Activated T-helper 1 cell treated with anti-CD3 and anti-CD28 coated beads, Interleukin-12 subunit alpha, Interleukin-12 subunit beta, Interleukin-2, Interleukin-4 antibody, amounts not matched to agents 30 ng/mL and 10 ng/mL and 1 ng/mL, durations not matched to agents 14 hours and 24 hours and 36 hours (primary cell): Measurements from ENCODE around the gene RNASE12. TPM values are rescaled to one million over a fixed set of nuclear protein-coding genes. Genes with fewer than 3 reads are reported as not detected.
"Not testable (repeated sequence)": the region's sequence is repeated elsewhere in the genome, so short reads cannot be mapped to it uniquely, and the experiment has no call there.

Source experiments
- DNase-seq: peaks from one replicate; pipeline ENCODE4 v3.0.0; 2021; ENCODE audit warnings: low spot score
- H3K27ac Mint-ChIP-seq: one replicate; pipeline ENCODE4 v1.8.0; 2021; ENCODE audit warnings: mild to moderate bottlenecking, mixed read lengths
- H3K27me3 Mint-ChIP-seq: one replicate; pipeline ENCODE4 v1.8.0; 2022; ENCODE audit warnings: mild to moderate bottlenecking, moderate library complexity, mixed read lengths; ENCODE audit not compliant: insufficient read depth
- H3K36me3 Mint-ChIP-seq: one replicate; pipeline ENCODE4 v1.8.0; 2021; ENCODE audit warnings: low read depth, mixed read lengths
- H3K4me1 Mint-ChIP-seq: one replicate; pipeline ENCODE4 v1.8.0; 2021; ENCODE audit warnings: low read depth, mixed read lengths
- H3K4me3 Mint-ChIP-seq: one replicate; pipeline ENCODE4 v1.8.0; 2021; ENCODE audit warnings: mild to moderate bottlenecking, moderate library complexity, mixed read lengths
- H3K9me3 Mint-ChIP-seq: one replicate; pipeline ENCODE4 v1.8.0; 2021; ENCODE audit warnings: mixed read lengths
- intact Hi-C: fragments of 100-400 bp; cut with micrococcal nuclease; formaldehyde crosslinking; loops from one replicate; pipeline ENCODE4 v1.15.1; 2024
- total RNA-seq: library from RNA; stranded (reverse); gene quantifications from 2 replicates; pipeline ENCODE4 v1.2.3, GENCODE V29; 2022

RNASE12 gene
- total RNA-seq, 1 donor from 2014 or later = not detected

DNA sequence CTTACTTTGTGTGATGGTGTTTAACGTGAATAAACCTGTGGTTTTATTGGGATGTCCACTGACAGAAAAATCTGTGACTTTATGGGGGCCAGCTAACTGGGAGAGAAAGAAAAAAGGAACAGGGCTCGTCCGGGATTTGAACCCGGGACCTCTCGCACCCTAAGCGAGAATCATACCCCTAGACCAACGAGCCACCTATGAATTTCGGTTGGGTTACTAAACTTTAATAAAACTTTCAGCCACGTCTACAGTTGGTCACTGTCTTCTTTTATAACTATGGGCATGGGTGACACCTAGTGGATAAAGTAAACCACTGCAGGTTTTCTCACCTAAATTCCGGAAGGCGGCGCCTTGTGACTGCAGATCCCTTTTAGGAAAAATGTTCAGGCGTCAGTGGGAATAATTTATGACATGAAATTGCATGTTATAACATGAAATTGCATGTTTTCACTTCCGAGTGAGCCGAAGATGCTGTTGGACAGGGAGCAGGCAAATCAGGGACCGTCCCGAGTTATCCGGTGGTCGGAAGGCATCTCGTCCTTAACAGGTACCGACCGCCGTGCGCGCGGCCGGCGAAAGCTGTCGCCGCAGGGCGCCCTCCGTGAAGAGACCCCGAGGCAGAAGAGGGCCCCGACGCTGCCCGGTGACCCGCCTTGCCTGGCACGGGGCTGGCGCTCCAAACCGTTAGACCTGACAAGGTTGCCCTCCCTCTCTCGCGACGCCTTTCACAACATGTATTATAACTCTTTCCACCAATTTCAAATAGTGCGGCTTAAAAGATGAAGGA, 18.2 kb upstream of the RNASE12 start:
- no peaks in the 10 kb centered on the region for H3K36me3 Mint-ChIP-seq
- no peak overlapping the region for H3K4me3 Mint-ChIP-seq
- DNase-seq = peak; percentile 57
- H3K27me3 Mint-ChIP-seq = no peaks in the 10 kb centered on the region
- no peaks in the 10 kb centered on the region for H3K4me1 Mint-ChIP-seq
- intact Hi-C loops = loop anchor here (1.0 to 5.0 kb wide), 9 partner anchors 78 to 383 kb away; partner anchors contain the start of genes RNASE6 and TTC5
- no peak overlapping the region for H3K27ac Mint-ChIP-seq
- no peaks in the 10 kb centered on the region for H3K9me3 Mint-ChIP-seq

DNA sequence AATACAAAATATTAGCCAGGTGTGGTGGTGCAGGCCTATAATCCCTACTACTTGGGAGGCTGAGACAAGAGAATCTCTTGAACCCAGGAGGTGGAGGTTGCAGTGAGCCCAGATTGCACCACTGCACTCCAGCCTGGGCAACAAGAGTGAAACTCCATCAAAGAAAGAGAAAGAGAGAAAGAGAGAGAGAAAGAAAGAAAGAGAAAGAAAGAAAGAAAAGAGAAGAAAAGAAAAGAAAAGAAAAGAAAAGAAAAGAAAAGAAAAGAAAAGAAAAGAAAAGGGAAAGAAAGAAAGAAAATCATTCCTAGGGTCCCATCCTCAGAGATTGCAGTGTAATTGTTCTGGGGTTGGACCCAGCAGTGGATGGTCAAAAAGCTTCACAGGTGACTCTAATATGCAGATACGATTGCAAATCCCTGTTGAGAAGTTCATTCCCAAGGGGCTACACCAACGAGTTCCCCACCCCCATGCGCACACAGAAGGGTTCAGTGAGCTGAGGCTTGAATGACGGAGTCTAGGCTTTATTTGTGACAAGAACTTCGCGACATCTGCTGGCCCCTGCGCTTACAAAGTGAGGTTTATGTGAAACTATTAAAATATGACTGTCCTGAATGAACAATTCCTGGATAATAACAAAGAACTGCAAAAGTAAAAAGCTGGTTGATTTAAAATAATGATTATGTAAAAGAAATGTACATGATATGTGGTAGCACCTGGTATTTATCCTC, 17.4 kb upstream of the RNASE12 start:
- intact Hi-C loops = loop anchor here (1.0 to 5.0 kb wide), 6 partner anchors 77 to 303 kb away; partner anchors contain the start of gene TTC5
- H3K4me3 Mint-ChIP-seq = no peak overlapping the region

DNA sequence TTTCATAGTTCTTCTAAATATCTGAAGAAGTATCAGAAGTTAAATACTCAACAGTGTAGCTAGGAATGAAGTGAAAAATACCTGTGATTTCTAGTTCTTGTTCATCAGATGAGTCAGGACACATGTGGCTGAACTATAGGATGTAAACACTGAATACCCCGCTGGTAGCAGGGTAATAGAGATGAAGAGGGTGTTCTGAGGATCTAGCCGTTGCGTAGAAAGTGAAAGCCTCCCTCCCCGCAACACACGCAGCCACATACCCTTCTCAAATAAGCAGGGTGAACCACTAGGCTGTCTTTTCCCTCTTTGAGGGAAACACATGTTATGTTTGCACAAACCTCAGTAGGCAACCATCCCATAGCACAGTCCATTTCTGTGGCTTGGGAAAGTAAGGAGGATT, 16.4 kb upstream of the RNASE12 start:
- H3K4me1 Mint-ChIP-seq = no peaks in the 10 kb centered on the region
- H3K36me3 Mint-ChIP-seq = no peaks in the 10 kb centered on the region
- intact Hi-C loops = loop anchor here (5.0 kb wide), 1 partner anchor 250 kb away; no protein-coding TSS in a partner anchor
- no peak overlapping the region for H3K27ac Mint-ChIP-seq
- H3K27me3 Mint-ChIP-seq = no peaks in the 10 kb centered on the region
- no peak overlapping the region for H3K4me3 Mint-ChIP-seq
- DNase-seq = no peak
- H3K9me3 Mint-ChIP-seq = no peaks in the 10 kb centered on the region

More for the DNA sequence above, 17.4 kb upstream of the RNASE12 start:
- no peaks in the 10 kb centered on the region for H3K36me3 Mint-ChIP-seq
- DNase-seq = no peak
- H3K27me3 Mint-ChIP-seq = no peaks in the 10 kb centered on the region
- H3K9me3 Mint-ChIP-seq = no peaks in the 10 kb centered on the region
- no peaks in the 10 kb centered on the region for H3K4me1 Mint-ChIP-seq
- no peak overlapping the region for H3K27ac Mint-ChIP-seq

DNA sequence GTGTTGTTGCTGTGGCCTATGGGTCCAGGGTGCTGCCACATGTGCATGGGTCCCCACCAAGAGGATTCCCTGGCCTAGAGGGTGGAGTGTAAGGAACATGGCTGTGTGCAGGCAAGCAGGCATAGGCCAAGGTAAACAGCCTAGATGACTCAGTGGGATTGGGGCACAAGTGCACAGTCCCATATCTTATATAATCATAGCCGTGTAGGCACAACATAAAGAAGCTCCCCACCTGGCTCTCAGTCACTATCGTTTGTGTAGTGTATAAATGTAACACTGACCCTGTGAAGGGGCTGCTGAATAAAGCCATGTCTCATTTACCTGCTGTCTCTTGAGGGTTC, 15.7 kb upstream of the RNASE12 start:
- H3K4me3 Mint-ChIP-seq = no peak overlapping the region
- no peak for DNase-seq
- no peaks in the 10 kb centered on the region for H3K4me1 Mint-ChIP-seq
- intact Hi-C loops = loop anchor here (5.0 kb wide), 1 partner anchor 250 kb away; no protein-coding TSS in a partner anchor
- H3K27ac Mint-ChIP-seq = no peak overlapping the region
- no peaks in the 10 kb centered on the region for H3K9me3 Mint-ChIP-seq
- H3K36me3 Mint-ChIP-seq = no peaks in the 10 kb centered on the region
- no peaks in the 10 kb centered on the region for H3K27me3 Mint-ChIP-seq

DNA sequence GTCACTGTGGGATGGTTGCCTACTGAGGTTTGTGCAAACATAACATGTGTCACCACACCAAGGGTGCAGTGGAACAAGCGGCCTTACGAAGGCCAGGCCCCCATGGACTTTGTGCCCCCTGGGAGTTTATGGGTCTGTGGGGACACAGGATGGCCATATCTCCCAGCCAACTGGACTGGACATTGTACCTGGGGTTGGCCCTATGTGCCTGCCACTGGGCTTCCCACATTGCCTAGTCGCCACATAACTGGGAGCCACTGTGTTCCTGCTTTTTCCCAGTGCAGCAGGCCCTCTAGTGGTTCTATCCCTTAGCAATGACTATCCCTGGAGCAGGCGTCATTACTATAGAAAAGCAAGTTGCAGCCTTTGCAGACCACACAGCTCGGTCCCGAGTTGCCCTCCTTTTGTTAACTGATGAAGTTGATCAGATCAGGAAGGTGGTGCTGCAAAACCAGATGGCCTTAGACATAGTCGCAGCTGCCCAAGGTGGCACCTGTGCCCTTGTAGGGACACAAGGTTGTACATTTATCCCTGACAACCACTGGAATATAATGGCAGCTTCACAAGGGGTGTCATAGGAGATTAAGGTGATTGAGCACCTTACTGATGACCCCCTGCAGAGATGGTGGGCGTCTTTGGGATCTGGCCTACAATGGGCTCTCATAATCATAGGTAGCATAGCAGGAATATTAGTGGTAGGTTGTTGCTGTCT, 15.2 kb upstream of the RNASE12 start:
- intact Hi-C loops = loop anchor here (5.0 kb wide), 1 partner anchor 251 kb away; no protein-coding TSS in a partner anchor
- Mint-ChIP-seq H3K27ac (no peak overlapping the region), H3K9me3 (no peaks in the 10 kb centered on the region), H3K27me3 (no peaks in the 10 kb centered on the region), H3K4me1 (no peaks in the 10 kb centered on the region), H3K36me3 (no peaks in the 10 kb centered on the region), H3K4me3 (no peak overlapping the region)
- DNase-seq = no peak

DNA sequence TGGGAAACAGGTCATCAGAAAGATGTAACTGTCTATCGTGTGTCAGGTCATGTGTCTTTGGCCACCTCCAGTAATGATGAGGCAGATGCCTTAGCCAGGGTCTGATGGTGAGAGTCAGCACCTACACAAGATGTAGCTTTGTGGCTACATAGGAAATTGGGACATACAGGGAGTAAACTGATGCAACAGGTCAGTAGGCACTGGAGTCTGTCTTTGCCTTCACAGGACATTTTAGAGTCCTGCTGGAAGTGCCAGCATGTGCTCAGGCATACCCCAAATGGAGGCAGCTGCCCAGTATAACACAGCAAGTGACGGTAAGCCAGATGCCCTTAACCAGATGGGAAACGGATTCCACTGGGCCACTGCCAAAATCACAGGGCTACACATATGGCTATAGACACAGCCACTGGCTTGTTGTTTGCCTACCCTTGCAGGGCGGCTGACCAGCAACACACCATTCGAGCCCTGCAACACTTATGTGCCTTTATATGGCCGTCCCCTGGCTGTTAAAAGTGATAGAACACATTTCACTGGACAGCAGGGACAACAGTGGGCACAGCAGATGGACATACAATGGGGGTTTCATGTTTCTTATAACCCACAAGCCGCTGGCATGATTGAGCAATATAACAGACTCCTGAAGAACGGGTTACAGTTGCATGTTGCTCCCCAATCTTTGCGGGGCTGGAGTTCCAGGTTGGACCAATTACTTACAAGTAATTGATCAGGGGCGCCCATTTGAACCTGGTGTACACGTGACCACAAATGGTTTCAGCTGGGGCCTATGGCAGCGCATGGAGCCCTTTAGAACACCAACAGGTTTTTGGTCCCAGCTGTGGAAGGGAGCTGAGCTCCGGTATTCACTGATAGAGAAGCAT, 12.9 kb upstream of the RNASE12 start:
- H3K27ac Mint-ChIP-seq = no peak overlapping the region
- H3K9me3 Mint-ChIP-seq = no peaks in the 10 kb centered on the region
- no peak overlapping the region for H3K4me3 Mint-ChIP-seq
- no peaks in the 10 kb centered on the region for H3K4me1 Mint-ChIP-seq
- no peak for DNase-seq
- no peaks in the 10 kb centered on the region for H3K27me3 Mint-ChIP-seq
- intact Hi-C loops = no loop called here
- no peaks in the 10 kb centered on the region for H3K36me3 Mint-ChIP-seq

DNA sequence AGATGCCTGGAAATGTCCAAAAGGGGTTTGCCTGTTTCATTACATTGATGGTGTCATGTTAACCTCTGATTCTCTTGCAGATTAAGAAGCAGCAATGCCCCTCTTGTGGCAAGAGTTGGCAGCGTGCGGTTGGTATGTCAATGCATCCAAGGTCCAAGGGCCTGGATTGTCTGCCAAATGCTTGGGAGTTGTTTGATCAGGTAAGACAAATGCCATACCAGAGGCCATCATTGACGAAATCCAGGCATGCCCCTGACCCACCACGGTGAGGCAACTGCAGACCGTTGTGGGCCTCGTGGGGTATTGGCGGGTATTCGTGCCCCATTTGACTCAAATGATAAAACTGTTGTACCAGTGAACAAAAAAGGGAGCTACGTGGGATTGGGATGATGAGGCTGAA, 11.4 kb upstream of the RNASE12 start:
- no peaks in the 10 kb centered on the region for H3K4me1 Mint-ChIP-seq
- H3K27ac Mint-ChIP-seq = no peak overlapping the region
- H3K9me3 Mint-ChIP-seq = no peaks in the 10 kb centered on the region
- H3K36me3 Mint-ChIP-seq = no peaks in the 10 kb centered on the region
- no peak overlapping the region for H3K4me3 Mint-ChIP-seq
- intact Hi-C loops = no loop called here
- no peaks in the 10 kb centered on the region for H3K27me3 Mint-ChIP-seq
- DNase-seq = no peak

DNA sequence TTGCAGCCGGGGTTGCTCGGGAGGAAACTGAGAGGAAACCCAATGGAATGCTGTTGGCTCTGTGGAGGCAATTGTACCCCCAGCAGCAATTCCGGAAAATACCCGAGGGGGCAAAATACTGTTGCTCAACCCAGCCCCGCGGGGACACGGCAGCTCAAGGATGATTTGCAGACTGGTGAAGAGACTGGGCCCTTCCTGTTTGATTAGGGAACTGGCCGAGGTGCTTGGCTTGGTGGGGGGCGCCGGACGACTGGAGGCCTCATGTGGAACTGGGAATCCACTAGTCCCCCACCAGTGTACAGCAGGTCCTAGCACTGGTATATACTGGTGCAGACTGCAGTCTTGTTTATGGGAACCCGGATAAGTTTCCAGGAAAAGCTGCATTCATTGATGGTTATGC, 10.3 kb upstream of the RNASE12 start:
- Mint-ChIP-seq H3K27me3 (no peaks in the 10 kb centered on the region), H3K4me1 (no peaks in the 10 kb centered on the region), H3K36me3 (no peaks in the 10 kb centered on the region), H3K9me3 (no peaks in the 10 kb centered on the region), H3K27ac (no peak overlapping the region), H3K4me3 (no peak overlapping the region)
- intact Hi-C loops = no loop called here
- no peak for DNase-seq

DNA sequence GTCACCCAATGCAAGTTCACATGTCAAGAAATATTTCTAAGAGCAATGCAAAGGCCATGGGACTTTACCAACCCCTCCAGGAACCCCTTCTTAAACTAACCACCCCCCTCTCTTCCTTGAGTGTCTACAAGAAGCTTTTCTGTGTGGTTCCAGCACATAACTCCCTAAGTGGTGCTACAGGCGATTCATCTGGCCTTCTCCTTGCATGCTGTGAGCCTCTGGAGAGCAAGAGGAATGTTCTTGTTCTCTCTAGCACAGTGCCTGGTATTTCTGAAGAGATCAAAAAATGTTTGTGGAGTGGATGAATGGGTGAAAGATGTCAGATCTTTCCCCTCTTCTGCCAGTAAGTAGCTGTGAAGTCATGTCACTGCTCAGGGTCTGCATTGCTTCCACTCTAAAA, 5.9 kb upstream of the RNASE12 start:
- intact Hi-C loops = no loop called here
- no peak overlapping the region for H3K27ac Mint-ChIP-seq
- no peaks in the 10 kb centered on the region for H3K4me1 Mint-ChIP-seq
- H3K36me3 Mint-ChIP-seq = no peaks in the 10 kb centered on the region
- no peak overlapping the region for H3K4me3 Mint-ChIP-seq
- H3K27me3 Mint-ChIP-seq = peaks cover 6% of the 10 kb centered on the region
- no peak for DNase-seq
- H3K9me3 Mint-ChIP-seq = no peaks in the 10 kb centered on the region

DNA sequence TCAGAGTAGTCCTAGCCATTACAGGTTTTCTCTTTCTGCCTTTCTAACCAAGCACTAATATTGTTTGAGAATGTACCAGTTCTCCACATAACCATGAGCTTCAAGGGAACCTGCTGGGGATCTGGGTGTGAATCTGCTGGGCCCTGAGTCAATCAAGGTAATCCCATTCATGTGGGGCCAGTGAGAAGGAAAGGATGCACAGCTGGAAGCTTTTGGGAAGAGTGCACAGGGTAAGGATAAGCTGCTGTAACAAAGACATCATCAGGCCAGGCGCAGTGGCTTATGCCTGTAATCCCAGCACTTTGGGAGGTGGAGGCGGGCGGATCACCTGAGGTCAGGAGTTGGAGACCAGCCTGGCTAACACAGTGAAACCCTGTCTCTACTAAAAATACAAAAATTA, 4.5 kb upstream of the RNASE12 start:
- H3K4me3 Mint-ChIP-seq, H3K27me3 Mint-ChIP-seq, H3K27ac Mint-ChIP-seq, H3K4me1 Mint-ChIP-seq, H3K9me3 Mint-ChIP-seq, DNase-seq, H3K36me3 Mint-ChIP-seq, intact Hi-C loops: not testable (repeated sequence)

DNA sequence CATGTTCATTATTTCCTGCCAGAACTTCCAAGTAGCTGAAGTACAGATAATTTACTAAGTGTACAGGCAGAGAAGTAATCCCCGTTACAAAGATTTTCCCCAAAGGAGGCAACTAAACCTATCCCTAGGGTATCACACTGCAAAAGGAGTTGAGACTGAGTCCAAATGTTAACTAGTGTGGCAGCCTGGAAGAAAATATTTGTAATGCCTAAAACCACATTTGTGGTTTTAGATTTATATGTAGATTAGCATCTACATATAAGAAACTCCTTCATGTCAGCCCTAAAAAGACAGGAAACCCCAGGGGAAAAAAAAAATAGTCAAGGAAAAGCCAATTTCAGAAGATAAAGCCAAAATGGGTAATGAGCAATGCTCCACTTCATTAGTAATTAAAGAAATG, 1.4 kb upstream of the RNASE12 start:
- Mint-ChIP-seq H3K4me1 (peaks cover 4% of the 10 kb centered on the region), H3K9me3 (no peaks in the 10 kb centered on the region), H3K27me3 (peaks cover 12% of the 10 kb centered on the region), H3K4me3 (no peak overlapping the region), H3K36me3 (no peaks in the 10 kb centered on the region), H3K27ac (no peak overlapping the region)
- DNase-seq = no peak
- intact Hi-C loops = no loop called here

DNA sequence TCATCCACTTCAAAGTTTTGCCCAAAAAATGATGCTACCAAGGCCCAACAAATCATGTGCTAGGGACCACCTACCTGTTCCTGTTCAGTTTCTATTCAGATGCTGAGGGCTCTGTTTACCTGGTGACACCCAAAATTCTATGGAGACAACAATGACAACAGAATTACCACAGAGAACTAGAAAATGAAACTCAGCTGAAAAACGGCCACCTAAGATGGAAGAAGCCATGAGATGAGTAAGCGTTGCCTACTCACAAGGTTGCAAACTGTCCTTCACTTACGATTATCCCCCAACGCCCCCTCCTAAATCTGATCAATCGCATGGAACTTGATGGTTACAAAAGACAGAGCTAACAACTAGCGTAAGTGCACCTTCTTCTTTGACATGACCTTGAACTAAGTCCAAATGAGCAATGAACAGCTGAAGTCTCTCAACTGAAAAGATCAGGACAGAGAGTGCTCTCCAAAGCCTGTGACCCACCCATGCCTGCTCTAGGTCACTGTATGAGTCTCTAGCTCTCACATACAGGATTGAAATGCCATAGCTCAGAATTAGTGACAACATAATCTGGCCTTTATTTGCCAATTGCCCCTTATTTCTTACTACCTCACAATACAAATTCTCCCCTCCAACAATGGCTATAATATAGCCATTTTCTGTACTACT, 3.6 kb downstream of the RNASE12 start, which contains the start of gene RNASE11:
Gene RNASE11, minus strand, starts transcription at position 513 of the 666 bp plus-strand sequence.
- H3K36me3 Mint-ChIP-seq = no peaks in the 10 kb centered on the region
- intact Hi-C loops = no loop called here
- peaks cover 8% of the 10 kb centered on the region for H3K27me3 Mint-ChIP-seq
- H3K4me1 Mint-ChIP-seq = peaks cover 10% of the 10 kb centered on the region
- H3K27ac Mint-ChIP-seq = peak within 1 kb of the TSS; percentile 8
- H3K4me3 Mint-ChIP-seq = no peak within 1 kb of the TSS
- no peaks in the 10 kb centered on the region for H3K9me3 Mint-ChIP-seq
- no peak for DNase-seq
